Natural killer cell (primary cell): ENCODE data around the gene POMGNT2. TPM values are rescaled to one million over a fixed set of nuclear protein-coding genes. Genes with fewer than 3 reads are reported as not detected.

Experiments used
- ATAC-seq, 3 donors: fragments of 150-1000 bp in 2 of 3; fragments of 200-7000 bp in 1 of 3; cut with Tn5 transposase; 1 replicate in 1 of 3; 2 replicates in 2 of 3; pipeline ENCODE4 v1.10.0; 2021; ENCODE audit warnings: mild to moderate bottlenecking in 2 of 3, moderate library complexity in 2 of 3
- DNase-seq, 2 donors: peaks; one replicate each; pipeline versions ENCODE4 v3.0.0 to v3.0.0-alpha.2; 2013 to 2021; ENCODE audit warnings: mixed read lengths in 1 of 2
- H3K27ac ChIP-seq: one replicate; pipeline ENCODE4 v1.5.1; 2013; ENCODE audit warnings: mild to moderate bottlenecking, low read length
- H3K27me3 ChIP-seq: one replicate; pipeline ENCODE4 v1.6.1; 2013; ENCODE audit warnings: low read length; ENCODE audit not compliant: control insufficient read depth, insufficient read depth
- H3K36me3 ChIP-seq: one replicate; pipeline ENCODE4 v1.6.1; 2013; ENCODE audit warnings: low read length; ENCODE audit not compliant: control insufficient read depth, insufficient read depth
- H3K4me1 ChIP-seq: one replicate; pipeline ENCODE4 v1.6.1; 2013; ENCODE audit warnings: low read length; ENCODE audit not compliant: control insufficient read depth, insufficient read depth
- H3K4me3 ChIP-seq: one replicate; pipeline ENCODE4 v1.5.1; 2013; ENCODE audit warnings: low read length
- H3K9me3 ChIP-seq: one replicate; pipeline ENCODE4 v1.6.1; 2013; ENCODE audit warnings: low read length; ENCODE audit not compliant: control insufficient read depth, insufficient read depth
- H3K27ac Mint-ChIP-seq, 2 donors: one replicate each; pipeline ENCODE4 v1.8.0; 2022; ENCODE audit warnings: mild to moderate bottlenecking in 2 of 2, mixed read lengths in 2 of 2, moderate library complexity in 1 of 2
- H3K27me3 Mint-ChIP-seq, 2 donors: one replicate each; pipeline ENCODE4 v1.8.0; 2022; ENCODE audit warnings: low read depth in 2 of 2, mixed read lengths in 2 of 2
- H3K36me3 Mint-ChIP-seq: one replicate; pipeline ENCODE4 v1.8.0; 2022; ENCODE audit warnings: mixed read lengths
- H3K4me1 Mint-ChIP-seq, 2 donors: one replicate each; pipeline ENCODE4 v1.8.0; 2022; ENCODE audit warnings: mixed read lengths in 2 of 2
- H3K4me3 Mint-ChIP-seq: one replicate; pipeline ENCODE4 v1.8.0; 2022; ENCODE audit warnings: mild to moderate bottlenecking, moderate library complexity, mixed read lengths
- H3K9me3 Mint-ChIP-seq, 2 donors: one replicate each; pipeline ENCODE4 v1.8.0; 2022; ENCODE audit warnings: mixed read lengths in 2 of 2
- WGBS: methylation state at CpG from one replicate; pipeline ENCODE4 v1.1.7; 2013; ENCODE audit warnings: missing lambda C conversion rate; ENCODE audit not compliant: insufficient coverage; 5-methylcytosine and 5-hydroxymethylcytosine counted together
- intact Hi-C: fragments of 100-400 bp; cut with micrococcal nuclease; formaldehyde crosslinking; loops from one replicate; pipeline ENCODE4 v1.14.2; 2022
- total RNA-seq, 4 donors: library from RNA; stranded (reverse); fragments of 120-200 nt in 1 of 4; gene quantifications; one replicate each; pipeline versions ENCODE4 v1.2.3 to v1.2.4, GENCODE V29; 2013 to 2022
- TF ChIP-seq, protein P1 (sequence below): fragments of 200-600 bp; IDR thresholded peaks from one replicate; pipeline ENCODE4 v1.8.0; 2022; ENCODE audit warnings: antibody characterized with exemption

Gene POMGNT2
- total RNA-seq, 3 donors from 2014 or later (not counting 1 experiment from before 2014, with no cell fraction given) = 4.3 to 7.4 (median 6.6) TPM

DNA sequence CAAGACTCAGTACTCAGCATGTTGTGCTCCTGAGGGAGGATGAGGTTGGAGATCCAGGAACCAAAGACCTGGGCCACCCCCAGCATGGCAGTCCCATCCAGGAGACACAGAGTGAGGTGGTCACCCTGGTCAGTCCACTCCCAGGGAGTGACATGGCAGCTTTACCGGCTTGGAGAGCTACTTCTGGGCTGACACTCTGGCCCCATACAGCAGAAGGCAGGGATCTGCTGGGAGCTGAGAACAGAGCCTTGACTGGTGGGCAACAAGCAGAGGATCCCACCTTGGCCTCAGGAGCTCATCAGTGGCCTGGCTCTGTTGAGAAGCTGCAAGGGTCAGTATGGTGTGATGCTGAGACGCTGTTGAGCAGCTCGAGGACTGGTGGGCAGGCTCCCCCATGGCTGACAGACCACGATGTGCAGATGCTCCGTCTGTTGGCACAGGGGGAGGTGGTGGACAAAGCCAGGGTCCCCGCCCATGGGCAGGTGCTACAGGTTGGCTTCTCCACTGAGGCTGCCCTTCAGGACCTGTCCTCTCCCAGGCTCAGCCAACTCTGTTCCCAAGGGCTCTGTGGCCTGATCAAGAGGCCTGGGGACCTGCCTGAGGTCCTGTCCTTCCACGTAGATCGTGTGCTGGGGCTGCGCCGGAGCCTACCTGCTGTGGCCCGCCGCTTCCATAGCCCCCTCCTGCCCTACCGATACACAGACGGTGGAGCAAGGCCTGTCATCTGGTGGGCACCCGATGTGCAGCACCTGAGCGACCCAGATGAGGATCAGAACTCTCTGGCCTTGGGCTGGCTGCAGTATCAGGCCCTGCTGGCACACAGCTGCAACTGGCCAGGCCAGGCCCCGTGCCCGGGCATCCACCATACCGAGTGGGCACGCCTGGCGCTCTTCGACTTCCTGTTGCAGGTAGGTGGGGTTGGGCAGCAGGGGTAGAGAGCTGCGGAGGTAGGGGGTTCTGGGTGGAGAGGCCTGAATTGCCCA is 72.9 kb downstream of the POMGNT2 start:
- intact Hi-C loops = no loop called here
- Mint-ChIP-seq H3K4me1 (peaks cover 31 to 46% of the 10 kb centered on the region in 2 donors), H3K27ac (no peak overlapping the region), H3K36me3 (no peaks in the 10 kb centered on the region), H3K27me3 (no peaks in the 10 kb centered on the region), H3K9me3 (no peaks in the 10 kb centered on the region), H3K4me3 (no peak overlapping the region)
- no peak overlapping the region for H3K4me3 ChIP-seq
- no peaks in the 10 kb centered on the region for H3K27me3 ChIP-seq
- no peak for ATAC-seq
- TF ChIP-seq, protein P1, sequence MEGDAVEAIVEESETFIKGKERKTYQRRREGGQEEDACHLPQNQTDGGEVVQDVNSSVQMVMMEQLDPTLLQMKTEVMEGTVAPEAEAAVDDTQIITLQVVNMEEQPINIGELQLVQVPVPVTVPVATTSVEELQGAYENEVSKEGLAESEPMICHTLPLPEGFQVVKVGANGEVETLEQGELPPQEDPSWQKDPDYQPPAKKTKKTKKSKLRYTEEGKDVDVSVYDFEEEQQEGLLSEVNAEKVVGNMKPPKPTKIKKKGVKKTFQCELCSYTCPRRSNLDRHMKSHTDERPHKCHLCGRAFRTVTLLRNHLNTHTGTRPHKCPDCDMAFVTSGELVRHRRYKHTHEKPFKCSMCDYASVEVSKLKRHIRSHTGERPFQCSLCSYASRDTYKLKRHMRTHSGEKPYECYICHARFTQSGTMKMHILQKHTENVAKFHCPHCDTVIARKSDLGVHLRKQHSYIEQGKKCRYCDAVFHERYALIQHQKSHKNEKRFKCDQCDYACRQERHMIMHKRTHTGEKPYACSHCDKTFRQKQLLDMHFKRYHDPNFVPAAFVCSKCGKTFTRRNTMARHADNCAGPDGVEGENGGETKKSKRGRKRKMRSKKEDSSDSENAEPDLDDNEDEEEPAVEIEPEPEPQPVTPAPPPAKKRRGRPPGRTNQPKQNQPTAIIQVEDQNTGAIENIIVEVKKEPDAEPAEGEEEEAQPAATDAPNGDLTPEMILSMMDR = no peak
- H3K27ac ChIP-seq = no peak overlapping the region
- WGBS = 95% methylated on average over 23 of the region's 23 CpGs
- no peak for DNase-seq
- no peaks in the 10 kb centered on the region for H3K9me3 ChIP-seq
- no peaks in the 10 kb centered on the region for H3K36me3 ChIP-seq
- H3K4me1 ChIP-seq = peaks cover 28% of the 10 kb centered on the region

DNA sequence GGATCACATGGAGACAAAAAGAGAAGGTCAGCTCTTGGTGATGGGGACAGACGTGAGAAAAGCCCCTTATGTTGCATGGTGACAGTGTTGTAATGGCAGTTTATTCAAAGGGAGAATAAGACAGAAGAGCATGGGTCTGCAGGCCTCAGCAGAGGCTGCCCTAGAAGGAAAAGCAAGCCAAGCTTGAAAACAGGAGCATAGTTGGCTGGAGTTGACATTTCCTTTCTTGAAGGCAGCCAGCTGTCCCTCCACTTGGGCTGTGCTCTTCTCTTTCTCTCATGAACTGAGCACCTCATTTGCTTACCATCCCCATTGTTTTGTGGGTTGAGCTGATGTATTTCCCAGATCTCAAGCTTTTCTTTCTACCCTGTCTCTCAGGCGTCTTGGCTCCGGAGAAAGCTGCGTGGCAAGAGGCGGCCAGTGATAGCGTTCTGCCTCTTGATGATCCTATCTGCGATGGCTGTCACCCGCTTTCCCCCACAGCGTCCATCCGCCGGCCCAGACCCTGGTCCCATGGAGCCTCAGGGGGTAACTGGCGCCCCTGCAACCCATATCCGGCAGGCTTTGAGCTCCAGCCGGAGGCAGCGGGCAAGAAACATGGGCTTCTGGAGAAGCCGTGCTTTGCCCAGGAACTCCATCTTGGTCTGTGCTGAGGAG is 73.9 kb downstream of the POMGNT2 start:
- no peaks in the 10 kb centered on the region for H3K9me3 Mint-ChIP-seq
- intact Hi-C loops = no loop called here
- H3K27me3 Mint-ChIP-seq = no peaks in the 10 kb centered on the region
- TF ChIP-seq, protein P1 = no peak
- Histone ChIP-seq H3K4me3 (no peak overlapping the region), H3K27ac (no peak overlapping the region), H3K36me3 (no peaks in the 10 kb centered on the region), H3K9me3 (no peaks in the 10 kb centered on the region), H3K4me1 (peaks cover 25% of the 10 kb centered on the region), H3K27me3 (no peaks in the 10 kb centered on the region)
- H3K4me1 Mint-ChIP-seq = peaks cover 26 to 41% of the 10 kb centered on the region in 2 donors
- ATAC-seq (no peak), DNase-seq (no peak)
- no peaks in the 10 kb centered on the region for H3K36me3 Mint-ChIP-seq
- no peak overlapping the region for H3K27ac Mint-ChIP-seq
- 94% methylated on average over 16 of the region's 16 CpGs for WGBS
- no peak overlapping the region for H3K4me3 Mint-ChIP-seq

DNA sequence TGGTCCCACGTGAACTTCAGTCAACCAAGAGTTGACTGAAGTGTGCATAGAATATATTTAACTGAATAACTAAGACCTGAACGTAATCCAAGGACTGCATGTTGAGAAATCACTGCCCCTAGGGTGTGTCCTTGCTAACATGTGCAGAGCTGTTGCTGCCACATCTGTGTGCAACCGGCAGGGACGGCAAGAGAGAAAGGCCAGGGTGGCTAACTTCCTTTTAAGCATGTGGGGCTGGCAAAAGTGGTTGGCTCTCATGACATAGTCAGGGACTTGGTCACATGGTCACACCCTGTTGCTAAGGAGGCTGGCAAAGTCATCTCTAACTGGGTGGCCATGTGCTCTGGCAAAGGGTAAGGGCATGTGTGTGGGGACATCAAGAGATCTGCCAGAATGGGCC is 74.4 kb downstream of the POMGNT2 start:
- no peak overlapping the region for H3K27ac Mint-ChIP-seq
- H3K27me3 Mint-ChIP-seq = no peaks in the 10 kb centered on the region
- DNase-seq = no peak
- intact Hi-C loops = no loop called here
- no peak overlapping the region for H3K4me3 ChIP-seq
- no peaks in the 10 kb centered on the region for H3K27me3 ChIP-seq
- H3K9me3 ChIP-seq = no peaks in the 10 kb centered on the region
- no peak overlapping the region for H3K4me3 Mint-ChIP-seq
- H3K9me3 Mint-ChIP-seq = no peaks in the 10 kb centered on the region
- H3K4me1 Mint-ChIP-seq = peaks cover 20 to 35% of the 10 kb centered on the region in 2 donors
- ATAC-seq = peak in 1 of 3 donors; percentile 15
- H3K36me3 Mint-ChIP-seq = no peaks in the 10 kb centered on the region
- peaks cover 20% of the 10 kb centered on the region for H3K4me1 ChIP-seq
- WGBS = 51% methylated on average over 4 of the region's 4 CpGs
- H3K36me3 ChIP-seq = no peaks in the 10 kb centered on the region
- no peak overlapping the region for H3K27ac ChIP-seq
- TF ChIP-seq, protein P1 = no peak
